ENCODE measurements around the gene BTBD10.

DNA sequence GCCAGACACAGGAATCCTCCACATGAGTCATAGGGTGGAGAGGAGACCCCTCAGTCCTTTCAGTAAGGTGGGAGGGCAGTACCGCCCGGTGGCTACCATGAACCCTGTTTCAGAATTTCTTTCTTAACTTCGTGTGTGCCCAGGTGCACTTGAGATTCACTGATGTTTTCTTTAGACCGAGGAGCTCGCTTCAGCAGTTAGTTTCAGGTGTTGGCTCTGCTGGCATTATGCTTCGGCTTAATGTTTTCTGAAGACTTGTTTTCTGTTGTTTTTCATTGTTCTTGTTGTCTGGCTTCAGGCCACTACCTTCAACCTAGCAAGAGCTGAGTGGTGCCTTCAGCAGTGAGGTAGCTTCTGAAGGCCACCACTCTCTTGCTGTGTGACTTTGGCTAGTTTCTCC is 114.0 kb downstream of the BTBD10 start:
- TF ChIP-seq, protein P1, sequence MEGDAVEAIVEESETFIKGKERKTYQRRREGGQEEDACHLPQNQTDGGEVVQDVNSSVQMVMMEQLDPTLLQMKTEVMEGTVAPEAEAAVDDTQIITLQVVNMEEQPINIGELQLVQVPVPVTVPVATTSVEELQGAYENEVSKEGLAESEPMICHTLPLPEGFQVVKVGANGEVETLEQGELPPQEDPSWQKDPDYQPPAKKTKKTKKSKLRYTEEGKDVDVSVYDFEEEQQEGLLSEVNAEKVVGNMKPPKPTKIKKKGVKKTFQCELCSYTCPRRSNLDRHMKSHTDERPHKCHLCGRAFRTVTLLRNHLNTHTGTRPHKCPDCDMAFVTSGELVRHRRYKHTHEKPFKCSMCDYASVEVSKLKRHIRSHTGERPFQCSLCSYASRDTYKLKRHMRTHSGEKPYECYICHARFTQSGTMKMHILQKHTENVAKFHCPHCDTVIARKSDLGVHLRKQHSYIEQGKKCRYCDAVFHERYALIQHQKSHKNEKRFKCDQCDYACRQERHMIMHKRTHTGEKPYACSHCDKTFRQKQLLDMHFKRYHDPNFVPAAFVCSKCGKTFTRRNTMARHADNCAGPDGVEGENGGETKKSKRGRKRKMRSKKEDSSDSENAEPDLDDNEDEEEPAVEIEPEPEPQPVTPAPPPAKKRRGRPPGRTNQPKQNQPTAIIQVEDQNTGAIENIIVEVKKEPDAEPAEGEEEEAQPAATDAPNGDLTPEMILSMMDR (IDR thresholded peaks at IDR 0.05), result no peak
- TF ChIP-seq EP300 (IDR thresholded peaks at IDR 0.05), result no peak
- no peak for TF ChIP-seq POLR2A (IDR thresholded peaks at IDR 0.05; ENCODE audit: low read depth)

Data from esophagus muscularis mucosa (tissue), 4 donors.